GM18867 (cell line): Measurements from ENCODE around the gene GRIA1.

Experiments
- ATAC-seq: cut with Tn5 transposase; IDR thresholded peaks from one replicate; pipeline ENCODE4 v1.9.1; 2021; ENCODE audit warnings: mild to moderate bottlenecking, moderate library complexity; ENCODE audit not compliant: unreplicated experiment

The GRIA1 gene

DNA sequence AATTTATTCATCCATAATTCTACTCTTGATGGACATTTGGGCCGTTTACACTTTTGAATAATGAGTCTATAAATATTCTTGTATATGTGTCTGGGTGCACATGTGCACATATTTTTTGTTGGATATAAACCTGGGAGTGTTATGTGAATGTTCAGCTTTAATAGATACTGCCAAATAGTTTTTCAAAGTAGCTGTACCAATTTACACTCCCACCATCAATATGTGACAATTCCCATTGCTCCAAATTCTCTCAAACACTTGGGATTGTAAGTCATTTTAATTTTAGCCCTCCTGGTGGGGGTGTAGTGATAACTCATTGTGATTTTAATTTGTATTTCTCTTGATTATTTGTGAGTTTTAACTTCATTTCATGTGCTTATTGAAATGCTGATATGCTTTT, 114.9 kb downstream of the GRIA1 start:
- ATAC-seq = no peak

DNA sequence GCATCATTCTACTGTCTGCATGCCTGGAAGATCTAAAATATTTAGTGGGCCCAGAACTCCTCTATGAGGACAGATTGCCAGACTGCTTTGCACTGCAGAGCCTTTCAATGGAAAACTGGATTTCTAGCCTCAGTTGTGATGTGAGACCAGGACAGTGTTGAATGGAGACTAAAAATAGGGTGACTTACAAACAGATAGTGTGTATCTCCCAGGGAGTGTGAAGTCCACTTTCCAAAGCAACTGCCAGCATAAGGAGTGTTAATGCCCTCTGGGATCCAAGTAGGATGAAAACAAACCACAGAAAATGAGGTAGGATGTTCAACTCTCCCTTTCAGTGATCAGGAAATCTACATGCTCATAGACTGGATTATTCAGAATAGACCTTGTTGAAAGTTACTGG, 119.5 kb downstream of the GRIA1 start:
- ATAC-seq = no peak

DNA sequence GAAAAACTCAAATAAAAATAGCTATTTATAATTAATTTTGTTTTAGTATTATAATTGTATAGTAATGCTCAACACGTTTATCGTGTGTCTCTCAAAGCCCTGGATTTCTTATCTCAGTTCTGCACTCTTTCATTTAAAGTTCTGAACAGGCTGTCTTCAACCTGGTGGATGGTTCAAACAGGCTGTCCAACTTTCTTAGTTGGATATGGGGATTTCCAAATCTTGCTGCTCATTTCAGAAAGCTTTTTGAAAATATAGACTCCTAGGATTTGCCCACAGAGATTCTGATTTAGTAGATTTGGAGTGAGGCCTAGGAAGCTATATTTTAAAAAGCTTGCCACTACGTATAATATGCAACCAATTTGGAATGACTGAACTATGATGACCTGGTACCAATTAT, 120.3 kb downstream of the GRIA1 start:
- ATAC-seq = no peak

DNA sequence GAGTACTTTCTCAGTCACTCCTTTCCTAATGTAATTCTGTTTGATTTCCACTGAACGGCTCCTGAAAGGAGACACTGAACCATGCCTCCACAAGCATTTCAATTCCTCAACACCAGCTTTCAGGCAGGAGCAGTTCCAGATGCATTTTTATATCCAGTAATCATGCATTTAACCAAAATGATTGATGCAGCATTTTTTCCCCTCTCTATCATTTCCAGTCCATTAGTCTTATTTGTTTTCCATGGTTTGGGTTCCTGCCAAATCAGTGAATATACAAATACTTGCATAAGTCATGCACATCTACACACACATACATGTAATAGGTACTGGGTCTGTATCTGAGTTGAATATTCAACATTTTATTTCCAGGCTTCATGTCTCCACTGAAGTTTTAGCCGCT, 122.7 kb downstream of the GRIA1 start:
- no peak for ATAC-seq

DNA sequence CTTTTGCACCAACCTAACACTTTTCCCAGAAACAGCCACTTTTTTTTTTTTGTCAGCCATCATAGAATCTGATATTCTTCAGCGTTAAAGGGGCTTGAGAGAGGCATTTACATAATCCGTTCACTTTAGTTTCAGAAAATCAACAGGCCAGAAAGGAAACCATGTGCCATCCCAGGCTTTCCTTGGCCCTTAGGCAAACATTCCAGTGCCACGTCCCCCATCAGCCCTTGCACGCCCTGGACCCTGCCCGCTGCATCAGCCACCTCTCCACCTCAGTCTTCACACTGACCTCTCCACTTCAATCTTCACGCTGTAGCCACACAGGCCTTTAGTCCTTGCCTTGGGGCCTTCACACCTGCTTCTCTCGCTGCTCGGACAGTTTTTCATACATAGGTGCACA, 123.2 kb downstream of the GRIA1 start:
- ATAC-seq = no peak

DNA sequence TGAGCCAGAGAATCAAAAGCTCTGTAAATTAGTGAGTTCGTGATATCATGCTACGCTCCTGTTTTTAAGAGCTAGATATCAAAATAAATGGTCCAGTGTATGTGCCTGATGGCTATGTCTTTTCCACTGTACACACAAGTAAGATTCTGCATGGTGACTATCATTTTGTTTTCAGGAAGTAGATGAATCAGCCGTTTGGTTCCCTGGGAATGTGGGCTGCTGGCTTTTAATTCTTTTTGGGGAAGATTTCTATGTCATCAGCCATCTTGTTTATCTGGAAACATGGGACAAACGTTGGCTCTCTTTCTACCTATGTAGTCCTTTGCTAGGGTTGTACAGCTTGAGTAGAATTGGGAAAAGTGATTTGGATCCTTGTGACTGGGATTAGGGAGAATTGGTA, 126.7 kb downstream of the GRIA1 start:
- ATAC-seq = no peak

DNA sequence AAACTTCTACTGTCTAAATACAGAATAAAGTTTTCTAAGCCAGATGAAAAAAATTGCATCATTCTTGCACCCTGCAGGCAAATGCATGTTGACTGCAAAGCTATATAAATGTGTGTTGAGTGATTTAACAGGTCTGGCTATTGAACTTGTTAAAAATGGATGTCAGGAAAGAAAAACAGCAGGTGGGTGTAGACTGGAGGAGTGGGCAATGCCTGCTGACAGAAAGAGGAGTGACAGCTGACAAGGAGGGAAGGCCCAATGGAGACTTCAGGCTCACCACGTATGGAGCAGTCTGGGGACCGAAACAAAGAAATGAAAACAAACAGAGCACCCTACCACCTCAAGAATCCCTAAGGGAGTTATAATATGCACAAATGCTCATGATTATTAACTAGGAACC, 127.8 kb downstream of the GRIA1 start:
- no peak for ATAC-seq

DNA sequence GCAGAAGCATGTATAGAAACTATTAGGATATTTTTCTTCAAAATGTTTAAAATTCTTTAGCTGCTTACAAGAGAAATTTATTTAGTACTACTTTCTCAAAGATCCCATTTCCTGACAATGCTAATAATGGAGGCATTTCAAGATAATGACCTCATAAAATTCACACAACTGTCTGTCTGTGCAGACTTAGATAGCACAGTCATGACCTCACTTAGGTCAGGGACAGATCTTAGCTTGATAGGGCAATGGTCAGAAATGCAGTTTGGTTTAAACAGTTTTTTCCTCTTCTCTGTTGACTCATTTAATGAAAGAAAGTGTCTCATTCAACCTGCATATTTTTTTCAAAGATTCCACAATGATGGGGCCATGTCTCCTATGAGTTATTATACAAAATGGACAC, 128.4 kb downstream of the GRIA1 start:
- no peak for ATAC-seq

DNA sequence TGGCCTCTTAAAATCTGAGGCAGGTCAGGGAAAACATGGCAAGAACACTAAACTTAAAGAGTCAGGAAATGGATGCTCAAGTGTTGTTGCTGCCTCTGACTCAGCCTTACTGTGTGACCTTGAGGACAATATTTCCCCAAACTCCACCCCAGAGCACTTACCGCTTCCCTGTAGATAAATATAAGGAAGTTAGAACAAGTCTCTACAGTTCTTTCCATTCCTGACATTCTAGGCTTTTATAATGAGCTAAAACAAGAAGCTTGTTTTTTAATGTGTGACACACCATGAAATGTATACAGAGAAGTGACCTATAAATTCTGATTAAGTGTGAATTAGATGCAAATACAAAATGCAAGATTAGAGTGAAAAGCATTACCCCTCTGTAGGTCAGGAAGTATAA, 129.3 kb downstream of the GRIA1 start:
- no peak for ATAC-seq

DNA sequence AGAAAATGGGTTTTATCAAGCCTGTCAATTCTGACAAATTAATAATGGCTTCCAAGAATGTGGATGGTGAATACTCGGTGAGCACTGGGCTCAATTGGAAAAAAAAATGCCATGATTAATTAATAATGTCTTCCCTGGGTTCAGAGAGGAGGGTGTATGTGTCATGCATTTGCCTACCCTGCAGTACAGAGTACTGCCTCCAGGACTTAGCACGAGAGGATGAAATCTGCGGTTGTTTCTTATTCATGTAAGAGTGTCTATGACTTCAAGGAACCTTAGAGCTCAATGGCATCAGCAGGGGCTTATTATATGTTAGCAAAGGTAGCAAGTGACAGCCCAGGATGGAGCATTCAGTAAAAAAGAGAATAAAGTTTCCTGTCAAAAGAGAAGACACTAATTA, 132.7 kb downstream of the GRIA1 start:
- no peak for ATAC-seq

DNA sequence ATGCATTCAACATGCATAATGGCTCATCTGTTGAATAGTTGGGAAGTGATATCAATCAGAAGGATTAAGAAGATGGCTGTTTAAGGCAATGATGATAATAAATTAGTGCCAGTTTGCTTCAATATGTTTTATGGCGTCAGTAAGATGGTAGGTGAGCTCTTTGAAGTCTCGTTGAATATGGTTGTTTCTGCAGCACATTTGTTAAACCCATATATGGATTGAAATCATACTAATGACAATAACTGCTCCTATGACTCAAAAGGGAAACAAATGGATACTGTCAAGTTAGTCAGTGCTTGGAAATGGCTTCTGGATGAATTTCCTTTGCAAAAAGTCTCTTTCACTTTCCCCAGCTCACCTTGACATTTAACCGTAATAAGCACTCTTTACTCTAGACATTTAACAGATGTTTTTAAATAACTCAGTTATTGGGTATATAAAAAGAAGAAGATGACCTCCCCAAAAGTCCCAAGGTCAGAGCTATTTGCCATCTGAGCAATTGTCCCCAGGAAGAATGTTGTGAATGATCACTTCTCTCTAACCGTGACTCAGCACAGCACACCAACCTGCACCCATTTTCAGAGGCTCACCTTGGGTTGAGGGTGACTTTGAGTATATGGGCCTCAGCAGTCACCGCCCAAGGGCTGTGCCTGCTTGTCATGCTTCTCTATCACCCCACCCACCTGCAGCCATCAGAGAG, 133.4 kb downstream of the GRIA1 start:
- ATAC-seq = no peak

DNA sequence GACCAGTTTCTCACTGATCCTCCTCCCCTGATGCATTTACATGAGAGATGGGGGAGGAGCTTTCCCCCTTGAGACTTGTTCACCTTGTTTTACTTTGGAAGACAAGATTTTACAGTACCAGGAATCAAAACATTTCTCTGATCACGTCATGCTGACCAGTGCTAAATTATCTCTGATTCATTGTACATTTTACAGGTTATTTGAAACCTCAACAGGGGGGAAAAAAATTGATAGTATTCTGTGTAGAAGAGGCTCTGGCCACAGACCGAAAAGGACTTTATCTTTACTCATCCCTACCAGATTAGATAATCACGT, 133.9 kb downstream of the GRIA1 start:
- ATAC-seq = no peak

DNA sequence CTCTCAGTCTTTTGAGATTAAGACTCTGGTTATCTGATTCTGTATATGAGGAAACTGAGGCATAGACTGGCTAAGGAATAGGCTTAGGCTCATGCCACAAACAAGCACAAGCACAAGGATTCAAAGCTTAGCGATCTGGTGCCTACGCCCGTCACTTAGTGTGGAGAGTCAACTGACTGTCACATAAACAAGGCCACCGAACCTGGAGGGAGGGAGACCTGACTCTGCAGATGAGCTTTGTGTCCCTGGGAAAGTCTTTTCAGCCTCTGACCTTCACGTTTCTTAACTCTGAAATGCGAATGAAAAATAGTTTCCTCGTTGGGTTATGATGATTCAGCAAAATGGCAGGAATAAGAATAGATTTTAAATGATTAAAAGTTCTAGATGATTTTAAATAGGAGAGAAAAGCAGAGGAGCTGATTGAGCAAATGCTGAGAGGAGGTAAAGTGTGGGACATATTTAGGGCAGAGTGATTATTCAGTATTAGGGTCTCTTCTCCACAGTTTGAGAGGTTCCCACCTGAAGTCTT, 135.4 kb downstream of the GRIA1 start:
- no peak for ATAC-seq

DNA sequence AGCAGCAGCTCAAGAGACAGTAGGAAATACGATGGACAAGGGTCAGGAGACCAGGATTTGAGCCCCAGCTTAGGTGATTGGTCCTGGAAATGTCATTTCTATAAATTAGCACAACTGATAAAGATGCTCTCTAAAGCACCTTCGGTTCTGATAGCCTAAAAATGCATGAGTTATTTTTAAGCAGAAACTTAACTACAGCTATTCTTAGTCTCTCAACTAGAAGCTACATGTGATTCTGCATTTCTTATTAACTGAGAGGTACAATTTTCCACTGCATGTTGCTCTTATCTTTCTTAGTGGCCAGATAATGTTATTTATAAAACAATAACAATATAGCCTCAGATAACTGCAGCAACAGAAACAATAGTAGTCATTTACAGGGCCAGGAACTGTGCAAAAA, 136.4 kb downstream of the GRIA1 start:
- peak; percentile 44 for ATAC-seq

DNA sequence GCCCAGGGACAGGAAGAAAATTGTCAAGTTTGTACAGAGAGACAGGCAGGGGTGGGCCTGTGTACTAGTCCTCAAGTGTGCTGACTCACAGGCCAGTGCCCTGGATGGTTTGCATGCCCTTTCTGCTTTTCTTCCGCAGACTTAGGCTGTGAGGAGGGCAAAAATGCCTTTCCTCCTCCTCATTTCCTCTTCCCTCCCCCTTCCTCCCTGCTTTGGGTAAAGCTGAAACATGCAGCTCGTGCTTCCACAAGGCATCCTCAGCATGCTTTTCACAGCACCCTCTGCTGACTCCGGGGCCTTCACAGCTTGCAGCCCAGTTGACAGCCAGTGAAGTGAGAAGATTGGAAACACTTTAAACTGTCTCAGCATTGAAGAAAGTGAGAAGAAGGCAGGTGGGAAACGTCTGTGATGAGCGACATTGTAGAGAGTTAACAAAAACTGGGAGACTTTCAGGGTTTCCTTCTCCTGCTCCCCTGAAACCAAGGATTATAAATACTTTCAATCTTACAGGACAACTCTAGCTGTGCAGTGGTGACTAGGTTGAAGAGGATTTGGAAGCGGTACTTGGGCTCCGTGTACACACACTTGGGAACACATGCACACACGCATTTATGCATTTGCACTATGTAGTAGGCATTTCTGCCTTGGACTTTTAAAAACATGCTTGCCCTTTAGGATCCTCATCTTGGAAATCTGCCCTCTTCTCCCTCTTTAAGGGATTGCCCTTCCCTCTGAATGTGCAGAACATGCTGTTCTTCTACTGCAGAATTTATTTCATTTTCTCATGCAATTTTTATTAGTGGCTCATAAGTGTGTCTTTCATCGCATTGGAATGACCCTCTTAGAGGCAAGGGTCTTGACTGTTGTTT, 138.8 kb downstream of the GRIA1 start:
- no peak for ATAC-seq

DNA sequence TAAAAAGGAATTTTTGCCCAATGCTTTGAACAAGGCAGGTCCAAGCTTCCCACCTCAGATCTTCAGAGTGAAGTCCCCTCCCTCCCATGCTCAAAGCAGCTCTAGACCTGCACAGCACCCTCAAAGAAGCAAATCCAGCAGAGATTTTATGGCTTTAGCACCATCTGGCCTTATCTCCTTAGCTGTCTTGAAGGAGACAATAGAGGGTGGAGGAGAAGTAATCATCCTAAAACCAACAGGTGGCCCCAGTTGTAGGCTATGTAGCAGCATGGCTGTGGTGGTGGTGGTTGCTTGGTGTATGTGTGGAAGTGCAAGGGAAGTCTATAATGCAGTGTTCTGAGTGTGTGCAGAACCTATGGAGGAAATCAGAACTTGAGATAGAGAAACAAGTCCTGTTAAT, 140.1 kb downstream of the GRIA1 start:
- no peak for ATAC-seq

DNA sequence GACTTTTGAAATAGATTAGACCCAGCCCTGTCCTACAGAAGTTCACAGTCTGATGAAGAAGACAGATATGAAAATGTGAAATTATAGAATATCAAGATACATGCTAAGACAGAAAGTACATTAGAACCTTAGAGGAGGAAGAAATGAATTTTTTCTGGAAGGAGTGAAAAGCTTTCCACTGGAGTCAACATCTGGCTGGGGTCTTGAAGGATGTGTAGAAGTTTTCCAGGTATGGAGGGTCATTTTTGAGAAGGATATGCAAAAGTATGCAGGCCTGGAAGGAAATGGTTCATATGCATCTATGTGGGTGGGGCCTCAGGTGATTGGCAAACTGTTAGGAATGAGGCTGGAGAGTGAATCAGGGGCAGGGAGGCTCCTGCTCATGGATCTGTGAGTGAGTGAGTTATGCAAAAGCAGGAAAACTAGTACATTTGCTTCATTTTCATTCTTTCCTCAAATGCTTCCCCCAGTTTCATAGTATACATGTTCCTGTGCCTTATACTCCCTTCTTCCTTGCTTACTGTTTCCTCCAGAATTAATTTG, 142.3 kb downstream of the GRIA1 start:
- no peak for ATAC-seq

DNA sequence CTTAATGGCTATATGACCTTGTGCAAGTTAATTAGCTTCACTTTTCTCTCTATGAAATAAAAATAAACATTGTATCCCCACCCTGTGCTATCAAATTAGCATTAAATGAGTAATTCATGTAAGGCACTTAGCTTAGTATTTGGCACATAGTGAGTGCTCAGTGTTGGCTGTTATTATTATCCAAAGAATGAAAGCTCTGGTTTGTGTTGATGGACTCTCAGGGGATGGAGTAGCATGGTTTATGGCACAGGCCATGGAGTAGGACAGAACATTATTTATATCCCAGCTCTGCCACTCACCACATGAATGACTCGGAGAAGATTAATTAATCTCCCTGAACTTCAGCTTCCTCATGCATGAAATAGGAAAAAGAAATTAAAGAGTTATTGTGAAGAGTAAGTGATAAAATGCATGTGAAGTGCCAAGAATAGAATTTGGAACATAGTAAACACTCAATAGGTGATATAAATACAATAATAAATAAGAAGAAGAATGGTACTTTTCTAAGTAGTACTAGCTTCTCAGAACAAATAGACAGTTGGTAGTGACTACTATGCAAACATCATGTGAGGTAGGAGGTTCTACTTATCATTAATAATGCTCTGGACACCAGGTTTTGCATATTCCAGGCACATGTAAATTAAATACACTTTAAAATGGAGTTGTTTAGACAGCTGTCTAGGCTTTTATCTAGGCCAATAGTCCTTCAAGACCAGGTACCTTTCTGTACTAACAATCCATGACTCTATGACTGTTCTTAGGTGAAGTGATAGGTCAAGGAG, 146.4 kb downstream of the GRIA1 start:
- no peak for ATAC-seq

DNA sequence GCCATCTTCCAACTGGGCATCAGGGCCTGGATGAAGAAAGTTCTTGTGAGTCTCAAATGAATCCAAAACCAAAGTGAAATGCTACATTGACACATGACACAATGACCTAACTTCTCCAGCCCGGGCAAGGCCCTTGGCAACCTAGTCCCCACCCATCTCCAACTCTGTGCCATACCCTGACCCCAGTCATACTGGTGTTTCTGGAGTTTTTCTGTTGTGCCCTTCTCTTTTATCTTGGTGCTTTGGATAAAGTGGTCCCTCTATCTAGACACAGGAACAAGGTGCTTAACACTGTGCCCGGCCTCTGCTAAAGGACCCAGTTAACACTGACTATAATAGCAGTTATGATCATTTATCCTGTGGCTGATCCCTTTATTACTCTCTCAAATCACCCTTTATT, 149.8 kb downstream of the GRIA1 start:
- no peak for ATAC-seq

DNA sequence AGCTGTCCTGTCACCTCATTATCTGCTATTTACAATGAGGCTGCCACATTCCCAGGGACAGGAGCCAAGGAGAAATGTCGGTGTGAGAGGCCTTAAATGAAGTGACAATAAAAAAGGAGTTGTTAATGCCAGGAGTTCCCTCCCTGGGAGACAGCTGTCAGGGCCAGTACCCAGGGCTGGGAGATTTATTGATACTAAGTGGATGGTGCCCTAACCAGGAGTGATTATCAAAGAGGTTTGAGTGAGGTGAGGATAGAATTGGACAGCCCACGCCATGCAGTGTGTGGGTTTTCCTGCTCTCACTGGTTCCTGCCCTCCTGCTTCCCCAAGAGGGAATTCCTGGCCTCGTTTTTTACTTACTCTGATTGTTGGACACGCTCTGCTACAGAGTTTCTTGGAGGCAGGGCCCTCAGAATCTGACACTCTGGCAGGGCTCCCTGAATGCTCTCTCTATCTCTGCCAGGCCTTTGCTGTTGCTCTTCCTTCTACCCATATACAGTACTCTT, 150.8 kb downstream of the GRIA1 start:
- ATAC-seq = no peak

DNA sequence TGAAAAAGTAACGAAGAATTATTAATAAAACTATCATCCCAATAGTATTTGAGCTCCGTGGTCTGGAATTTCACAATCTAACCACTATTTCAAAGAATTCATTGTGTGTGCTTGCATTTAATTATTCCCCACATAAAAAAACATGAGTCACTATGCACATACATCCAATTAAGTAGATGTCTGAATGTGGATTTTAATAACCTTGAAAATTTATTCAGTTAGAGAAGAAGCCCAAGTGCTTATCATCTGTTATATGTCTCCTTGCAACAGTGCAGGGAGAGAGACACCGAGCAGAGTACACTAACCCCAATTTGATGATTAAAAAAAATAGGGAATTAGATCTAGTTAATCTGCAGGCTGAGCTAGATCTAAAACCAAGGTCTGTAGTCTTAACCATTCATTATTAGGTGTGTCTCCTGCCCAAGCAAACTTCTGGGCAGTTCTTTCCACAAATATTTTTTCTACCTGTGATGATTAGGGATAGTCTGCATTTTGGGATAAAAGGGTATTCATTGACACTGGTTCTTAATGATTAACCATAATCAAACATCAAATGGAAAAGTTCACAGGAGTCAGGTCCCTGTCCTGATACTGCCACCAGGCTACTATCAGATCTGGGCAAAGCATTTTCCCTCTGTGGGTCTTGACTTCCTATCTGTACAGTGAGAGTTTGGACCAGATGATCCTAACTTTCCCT, 164.2 kb downstream of the GRIA1 start:
- ATAC-seq = no peak
